ENCODE data around the gene FGFRL1.

FGFRL1 gene, protein sequence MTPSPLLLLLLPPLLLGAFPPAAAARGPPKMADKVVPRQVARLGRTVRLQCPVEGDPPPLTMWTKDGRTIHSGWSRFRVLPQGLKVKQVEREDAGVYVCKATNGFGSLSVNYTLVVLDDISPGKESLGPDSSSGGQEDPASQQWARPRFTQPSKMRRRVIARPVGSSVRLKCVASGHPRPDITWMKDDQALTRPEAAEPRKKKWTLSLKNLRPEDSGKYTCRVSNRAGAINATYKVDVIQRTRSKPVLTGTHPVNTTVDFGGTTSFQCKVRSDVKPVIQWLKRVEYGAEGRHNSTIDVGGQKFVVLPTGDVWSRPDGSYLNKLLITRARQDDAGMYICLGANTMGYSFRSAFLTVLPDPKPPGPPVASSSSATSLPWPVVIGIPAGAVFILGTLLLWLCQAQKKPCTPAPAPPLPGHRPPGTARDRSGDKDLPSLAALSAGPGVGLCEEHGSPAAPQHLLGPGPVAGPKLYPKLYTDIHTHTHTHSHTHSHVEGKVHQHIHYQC

DNA sequence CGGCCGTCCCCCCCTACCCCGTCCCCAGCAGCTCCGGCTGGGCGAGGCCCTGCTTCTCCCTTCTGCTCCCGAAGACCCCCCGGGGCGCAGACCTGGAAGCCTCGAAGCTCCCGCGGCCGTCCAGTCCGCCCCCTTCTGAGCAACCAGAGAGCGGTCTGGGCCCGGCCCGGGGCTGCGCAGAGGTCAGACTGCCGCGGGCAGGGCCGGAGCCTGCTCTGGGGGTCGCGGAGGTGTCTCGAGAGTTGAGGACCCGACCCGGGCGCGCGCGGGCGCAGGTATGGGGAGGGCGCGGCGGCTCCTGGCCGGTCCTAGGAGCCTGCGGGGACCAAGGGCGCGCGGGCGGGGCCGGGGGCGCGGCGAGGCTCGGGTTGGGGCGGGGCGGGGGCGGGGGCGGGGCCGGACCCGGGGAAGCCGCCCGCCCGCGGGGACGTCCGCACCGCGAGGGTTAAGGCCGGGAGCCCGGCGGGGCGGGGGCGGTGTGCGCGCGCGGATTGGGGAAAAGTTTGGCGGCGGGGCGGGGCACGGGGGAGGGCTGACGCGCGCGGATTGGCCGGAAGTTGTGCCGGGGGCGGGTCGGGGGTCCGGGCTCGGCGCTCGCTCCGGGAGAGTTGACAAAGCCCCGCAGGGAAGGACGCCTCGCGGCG is at the start of gene FGFRL1:
Gene FGFRL1 (plus strand): TSS at position 605 of the 644 bp plus-strand sequence. CDS start 860 bp downstream, outside the sequence.
- H3K9me3 ChIP-seq (ENCODE audit: control insufficient read depth, insufficient read depth, low read length) = no peaks in the 10 kb centered on the region
- peaks cover 24% of the 10 kb centered on the region for H3K27me3 ChIP-seq (ENCODE audit: control insufficient read depth, insufficient read depth, low read length)
- peak within 1 kb of the TSS; percentile 32; the same call in 1 of the 2 replicates for H3K4me3 ChIP-seq (ENCODE audit: low read length)
- no CpG with 5 or more reads among the region's 89 CpGs for WGBS (ENCODE audit: insufficient coverage, insufficient read length)
- no peak within 1 kb of the TSS for H3K27ac ChIP-seq (ENCODE audit: low read length)
- H3K36me3 ChIP-seq (ENCODE audit: control insufficient read depth, insufficient read depth, low read length) = no peaks in the 10 kb centered on the region
- peaks cover 5% of the 10 kb centered on the region; the same call in 1 of the 2 replicates for H3K4me1 ChIP-seq (ENCODE audit: control insufficient read depth, insufficient read depth, low read length)
- no peak for DNase-seq (ENCODE audit: low read depth, low spot score)

DNA sequence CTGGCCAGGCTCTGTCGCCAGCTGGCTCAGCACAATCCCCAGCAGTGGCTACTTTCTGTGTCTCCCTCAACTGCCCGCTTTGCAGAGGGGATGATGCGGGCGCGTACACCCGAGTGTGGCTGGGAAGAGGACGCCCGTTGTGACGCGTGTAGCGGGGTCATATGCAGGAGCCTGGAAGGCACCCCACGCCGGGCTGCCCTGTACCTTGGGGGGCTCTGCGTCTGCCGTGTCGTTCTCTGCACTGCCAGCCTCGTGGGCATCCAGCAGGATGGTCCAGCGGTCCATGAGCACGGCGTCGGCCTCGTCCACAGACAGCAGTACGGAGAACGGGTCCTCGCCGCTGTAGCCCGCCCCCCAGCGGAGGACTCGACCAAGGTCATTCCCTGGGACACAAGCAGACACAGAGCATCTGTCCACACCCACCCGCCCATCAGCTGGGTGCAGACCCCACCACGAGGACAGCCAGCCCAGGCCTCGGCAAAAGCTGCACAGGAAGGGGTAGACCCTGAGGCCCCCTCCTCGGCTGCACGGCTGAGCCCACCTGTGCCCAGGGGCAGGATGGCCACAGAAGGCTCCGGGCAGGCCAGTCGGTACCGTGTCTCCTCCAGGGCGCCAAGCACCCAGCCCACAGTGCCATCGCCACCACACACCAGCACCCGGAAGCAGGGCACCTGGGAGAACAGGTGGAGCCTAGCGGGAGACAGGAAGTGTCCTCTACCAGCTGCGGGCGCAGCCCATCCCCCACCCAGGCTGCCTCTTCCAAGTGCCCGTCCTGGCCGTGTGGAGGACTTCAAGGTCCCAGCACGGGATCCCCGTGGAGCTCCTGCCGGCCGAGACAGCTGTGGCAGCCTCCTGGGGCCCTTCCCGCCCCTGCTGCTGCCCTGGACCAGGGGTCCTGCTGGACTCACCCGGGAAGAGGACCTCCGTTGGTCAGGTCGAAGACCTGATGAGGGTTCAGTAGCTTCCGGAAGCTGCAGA is 48.9 kb upstream of the FGFRL1 start:
- H3K36me3 ChIP-seq (ENCODE audit: control insufficient read depth, insufficient read depth, low read length) = peaks cover 5% of the 10 kb centered on the region; the same call in 1 of the 2 replicates
- no peak overlapping the region for H3K4me3 ChIP-seq (ENCODE audit: low read length)
- no peak overlapping the region for H3K27ac ChIP-seq (ENCODE audit: low read length)
- H3K9me3 ChIP-seq (ENCODE audit: control insufficient read depth, insufficient read depth, low read length) = no peaks in the 10 kb centered on the region
- DNase-seq (ENCODE audit: low read depth, low spot score) = no peak
- no peaks in the 10 kb centered on the region; the same call in 1 of the 2 replicates for H3K4me1 ChIP-seq (ENCODE audit: control insufficient read depth, insufficient read depth, low read length)
- no CpG with 5 or more reads among the region's 54 CpGs for WGBS (ENCODE audit: insufficient coverage, insufficient read length)
- H3K27me3 ChIP-seq (ENCODE audit: control insufficient read depth, insufficient read depth, low read length) = no peaks in the 10 kb centered on the region

DNA sequence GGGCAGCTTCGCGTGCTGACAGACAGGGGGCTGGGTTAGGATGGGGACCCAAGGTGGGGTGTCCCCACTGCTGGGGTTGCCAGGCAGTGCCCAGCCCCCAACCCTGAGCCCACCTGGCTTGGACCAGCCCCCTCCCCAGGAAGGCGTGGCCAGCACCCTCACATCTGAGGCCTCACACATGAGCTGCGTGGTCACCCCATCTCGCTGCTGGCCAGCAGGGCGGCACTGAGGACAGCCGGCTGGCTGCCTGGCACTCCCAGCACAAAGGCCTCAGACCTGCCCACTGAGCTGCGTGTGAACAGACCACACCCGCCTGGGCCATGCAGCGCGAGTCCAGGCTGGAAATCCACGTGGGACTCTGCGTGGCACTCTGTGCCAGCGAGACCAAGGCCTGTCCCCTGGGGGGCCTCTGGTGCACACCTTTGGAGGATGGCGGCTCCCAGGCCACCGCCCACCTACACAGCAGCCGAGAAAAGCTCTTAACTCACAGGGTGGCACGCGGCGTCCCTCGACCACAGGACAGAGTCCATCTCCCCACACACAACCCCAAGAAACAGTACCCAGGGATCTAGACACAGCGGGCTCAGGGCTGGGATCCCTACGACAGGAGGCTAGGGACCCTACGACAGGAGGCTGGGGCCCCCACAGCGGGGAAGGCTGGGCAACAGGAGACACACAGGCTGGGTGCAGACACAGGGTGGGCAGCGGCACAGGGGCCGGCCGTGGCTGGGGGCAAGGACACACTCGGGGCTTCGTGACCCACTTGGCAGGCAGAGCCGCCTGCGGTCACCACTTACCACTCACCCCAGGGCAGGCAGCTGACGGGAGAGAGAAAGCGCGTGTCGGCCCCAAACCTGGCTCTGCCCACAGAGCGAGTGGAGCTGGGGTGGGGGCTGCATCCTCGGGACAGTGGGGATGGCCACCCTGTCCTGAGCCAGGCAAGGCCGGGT is 47.9 kb upstream of the FGFRL1 start:
- no peak for DNase-seq (ENCODE audit: low read depth, low spot score)
- WGBS (ENCODE audit: insufficient coverage, insufficient read length) = no CpG with 5 or more reads among the region's 39 CpGs
- no peak overlapping the region for H3K27ac ChIP-seq (ENCODE audit: low read length)
- H3K36me3 ChIP-seq (ENCODE audit: control insufficient read depth, insufficient read depth, low read length) = peaks cover 5% of the 10 kb centered on the region; the same call in 1 of the 2 replicates
- no peak overlapping the region for H3K4me3 ChIP-seq (ENCODE audit: low read length)
- no peaks in the 10 kb centered on the region for H3K9me3 ChIP-seq (ENCODE audit: control insufficient read depth, insufficient read depth, low read length)
- no peaks in the 10 kb centered on the region for H3K27me3 ChIP-seq (ENCODE audit: control insufficient read depth, insufficient read depth, low read length)
- H3K4me1 ChIP-seq (ENCODE audit: control insufficient read depth, insufficient read depth, low read length) = peaks cover 1% of the 10 kb centered on the region

GRCh38 chr4:964346-965025 is 46.9 kb upstream of the FGFRL1 start:
- H3K36me3 ChIP-seq (ENCODE audit: control insufficient read depth, insufficient read depth, low read length) = peaks cover 5% of the 10 kb centered on the region; the same call in 1 of the 2 replicates
- H3K4me3 ChIP-seq (ENCODE audit: low read length) = no peak overlapping the region
- peaks cover 3% of the 10 kb centered on the region for H3K4me1 ChIP-seq (ENCODE audit: control insufficient read depth, insufficient read depth, low read length)
- H3K27me3 ChIP-seq (ENCODE audit: control insufficient read depth, insufficient read depth, low read length) = no peaks in the 10 kb centered on the region
- H3K9me3 ChIP-seq (ENCODE audit: control insufficient read depth, insufficient read depth, low read length) = no peaks in the 10 kb centered on the region
- DNase-seq (ENCODE audit: low read depth, low spot score) = no peak
- H3K27ac ChIP-seq (ENCODE audit: low read length) = no peak overlapping the region
- WGBS (ENCODE audit: insufficient coverage, insufficient read length) = no CpG with 5 or more reads among the region's 23 CpGs

DNA sequence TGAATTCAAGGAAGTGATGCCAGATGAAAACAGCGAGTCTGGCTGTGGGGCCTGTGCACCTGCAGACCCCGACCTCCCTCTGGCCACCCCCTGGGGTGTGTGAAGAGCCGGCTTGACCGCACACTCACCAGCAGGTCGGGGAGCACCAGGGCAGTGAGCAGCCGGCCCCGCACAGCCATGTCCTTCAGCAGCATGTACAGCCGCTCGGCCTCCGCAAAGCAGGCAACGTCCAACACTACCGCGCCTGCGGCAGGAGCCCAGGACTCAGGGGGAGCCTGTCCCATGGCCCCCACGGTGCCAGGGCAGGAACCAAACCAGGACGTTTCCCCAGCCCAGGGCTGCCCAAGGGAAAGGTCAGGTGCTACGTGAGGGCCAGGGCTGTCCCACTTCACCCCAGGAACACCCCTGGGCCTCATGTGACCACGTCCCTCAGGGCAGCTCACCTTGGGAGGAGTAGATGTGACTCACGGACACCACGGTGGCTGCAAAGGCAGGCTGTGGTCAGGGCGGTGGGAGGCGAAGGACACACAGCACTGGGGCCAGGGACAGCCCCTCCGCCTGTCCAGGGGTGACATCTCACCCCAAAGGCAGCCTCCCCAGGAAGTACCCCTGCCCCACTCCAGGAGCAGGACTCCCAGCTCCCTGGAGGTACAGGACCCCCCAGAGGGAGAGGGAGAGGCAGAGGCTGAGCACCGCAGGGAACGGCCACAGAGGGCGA is 46.2 kb upstream of the FGFRL1 start:
- Histone ChIP-seq H3K4me1 (ENCODE audit: control insufficient read depth, insufficient read depth, low read length) (peaks cover 3% of the 10 kb centered on the region), H3K27ac (ENCODE audit: low read length) (no peak overlapping the region), H3K27me3 (ENCODE audit: control insufficient read depth, insufficient read depth, low read length) (no peaks in the 10 kb centered on the region), H3K9me3 (ENCODE audit: control insufficient read depth, insufficient read depth, low read length) (no peaks in the 10 kb centered on the region), H3K36me3 (ENCODE audit: control insufficient read depth, insufficient read depth, low read length) (peaks cover 5% of the 10 kb centered on the region; the same call in 1 of the 2 replicates), H3K4me3 (ENCODE audit: low read length) (no peak overlapping the region)
- no peak for DNase-seq (ENCODE audit: low read depth, low spot score)
- WGBS (ENCODE audit: insufficient coverage, insufficient read length) = no CpG with 5 or more reads among the region's 26 CpGs

- Histone ChIP-seq H3K4me3 (ENCODE audit: low read length) (no peak overlapping the region), H3K27ac (ENCODE audit: low read length) (no peak overlapping the region), H3K27me3 (ENCODE audit: control insufficient read depth, insufficient read depth, low read length) (no peaks in the 10 kb centered on the region), H3K36me3 (ENCODE audit: control insufficient read depth, insufficient read depth, low read length) (peaks cover 5% of the 10 kb centered on the region; the same call in 1 of the 2 replicates), H3K9me3 (ENCODE audit: control insufficient read depth, insufficient read depth, low read length) (no peaks in the 10 kb centered on the region), H3K4me1 (ENCODE audit: control insufficient read depth, insufficient read depth, low read length) (peaks cover 3% of the 10 kb centered on the region)
- no CpG with 5 or more reads among the region's 21 CpGs for WGBS (ENCODE audit: insufficient coverage, insufficient read length)
- DNase-seq (ENCODE audit: low read depth, low spot score) = no peak
Measured at GRCh38 chr4:965766-966134, 45.7 kb upstream of the FGFRL1 start.

DNA sequence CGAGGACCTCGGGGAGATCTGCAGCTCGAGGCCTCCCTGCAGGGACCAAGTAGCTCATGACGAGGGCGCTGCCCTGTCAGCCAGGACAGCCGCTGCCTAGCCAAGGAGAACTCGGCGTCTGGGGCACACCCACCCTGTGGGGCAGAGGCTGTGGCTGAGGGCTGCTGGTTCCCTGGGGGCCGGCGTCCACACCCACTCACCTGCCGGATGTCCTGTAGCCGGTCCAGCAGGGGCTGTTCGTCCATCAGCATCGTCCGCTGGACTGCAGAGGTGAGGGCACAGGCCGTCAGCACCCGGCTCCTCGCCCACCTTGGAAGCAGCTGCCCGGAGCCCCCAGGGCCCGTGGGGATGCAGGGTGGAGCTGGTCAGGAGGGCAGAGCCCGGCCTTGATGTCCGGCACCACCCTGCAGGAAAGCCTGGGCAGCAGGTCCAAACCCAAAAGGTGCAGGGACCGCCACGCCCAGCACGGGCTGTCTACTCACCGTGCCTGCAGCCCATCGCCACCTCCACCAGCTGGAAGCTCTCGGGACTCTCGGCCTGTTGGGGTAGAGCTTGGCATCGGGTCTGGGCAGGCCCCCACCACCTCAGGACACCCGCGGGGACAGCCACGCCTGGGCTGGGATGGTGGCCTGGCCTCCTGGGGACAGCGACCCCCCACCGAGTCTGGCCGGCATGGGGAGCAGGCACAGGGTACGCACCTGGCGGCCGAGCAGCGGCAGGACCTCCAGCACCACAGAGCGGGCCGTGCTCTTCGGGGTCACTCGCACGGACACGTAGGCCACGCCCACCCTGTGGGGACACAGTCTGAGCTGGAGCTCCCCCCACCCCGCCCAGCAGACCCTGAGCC is 44.9 kb upstream of the FGFRL1 start:
- Histone ChIP-seq H3K4me3 (ENCODE audit: low read length) (no peak overlapping the region), H3K27ac (ENCODE audit: low read length) (no peak overlapping the region), H3K27me3 (ENCODE audit: control insufficient read depth, insufficient read depth, low read length) (no peaks in the 10 kb centered on the region), H3K9me3 (ENCODE audit: control insufficient read depth, insufficient read depth, low read length) (no peaks in the 10 kb centered on the region), H3K36me3 (ENCODE audit: control insufficient read depth, insufficient read depth, low read length) (peaks cover 5% of the 10 kb centered on the region; the same call in 1 of the 2 replicates), H3K4me1 (ENCODE audit: control insufficient read depth, insufficient read depth, low read length) (peaks cover 3% of the 10 kb centered on the region)
- DNase-seq (ENCODE audit: low read depth, low spot score) = no peak
- WGBS (ENCODE audit: insufficient coverage, insufficient read length) = no CpG with 5 or more reads among the region's 48 CpGs
